Caco-2 (cell line): ENCODE results near the gene CA6. TPM values are rescaled to one million over a fixed set of nuclear protein-coding genes. Genes with fewer than 3 reads are reported as not detected.
"Not testable (repeated sequence)": the region's sequence is repeated elsewhere in the genome, so short reads cannot be mapped to it uniquely, and the experiment has no call there.

Experiments
- Bru-seq: library from RNA; stranded (reverse); fragments of 400-500 nt; gene quantifications from one replicate; lab custom pipeline; 2021; lab: Mats Ljungman, UMichigan
- BruChase-seq, 2 experiments: library from RNA; stranded (reverse); fragments of 400-500 nt; gene quantifications; one replicate each; lab custom pipeline; 2021; lab: Mats Ljungman, UMichigan
- BruUV-seq: library from RNA; stranded (reverse); fragments of 400-500 nt; replicated peaks from 2 replicates; lab custom pipeline; 2021; lab: Mats Ljungman, UMichigan
- CTCF ChIA-PET: fragments of 300-600 bp; sonication (Branson Sonifier 250); formaldehyde crosslinking; loops from one replicate; lab custom pipeline; 2022; ENCODE audit warnings: antibody characterized with exemption; lab: Charles Lee
- POLR2A ChIA-PET: fragments of 300-600 bp; sonication (Branson Sonifier 250); formaldehyde crosslinking; loops from one replicate; lab custom pipeline; 2022; ENCODE audit warnings: antibody characterized with exemption; lab: Charles Lee
- DNase-seq, 2 experiments: peaks; one replicate each; pipeline versions ENCODE4 v3.0.0 to v3.0.0-alpha.2; 2020 to 2022
- H3K27me3 ChIP-seq: replicated peaks from 2 replicates; pipeline ENCODE4 v1.6.0; 2011; ENCODE audit warnings: low read length; ENCODE audit not compliant: control insufficient read depth, insufficient read depth
- H3K36me3 ChIP-seq: 2 replicates; pipeline ENCODE4 v1.5.1; 2011; ENCODE audit warnings: low read length; ENCODE audit not compliant: control insufficient read depth, insufficient read depth
- H3K4me1 ChIP-seq: fragments of 250-450 bp; sonication (Bioruptor Pico); 2 replicates; pipeline ENCODE4 v1.5.1; 2020; ENCODE audit warnings: mild to moderate bottlenecking
- H3K4me3 ChIP-seq: 2 replicates; pipeline ENCODE4 v1.5.1; 2011; ENCODE audit warnings: low read depth, mild to moderate bottlenecking, control low read depth, low read length
- H3K9me3 ChIP-seq: fragments of 250-450 bp; sonication (Bioruptor Pico); 2 replicates; pipeline ENCODE4 v1.5.1; 2020; ENCODE audit warnings: mild to moderate bottlenecking, moderate library complexity
- H3K27ac Mint-ChIP-seq: one replicate; pipeline ENCODE4 v1.8.0; 2022; ENCODE audit warnings: mixed read lengths; ENCODE audit not compliant: unreplicated experiment
- H3K27me3 Mint-ChIP-seq: one replicate; pipeline ENCODE4 v1.8.0; 2022; ENCODE audit warnings: mixed read lengths; ENCODE audit not compliant: insufficient read depth, unreplicated experiment
- H3K36me3 Mint-ChIP-seq: one replicate; pipeline ENCODE4 v1.8.0; 2022; ENCODE audit warnings: mild to moderate bottlenecking, mixed read lengths; ENCODE audit not compliant: insufficient read depth, unreplicated experiment
- H3K4me1 Mint-ChIP-seq: one replicate; pipeline ENCODE4 v1.8.0; 2022; ENCODE audit warnings: low read depth, mixed read lengths; ENCODE audit not compliant: unreplicated experiment
- H3K4me3 Mint-ChIP-seq: one replicate; pipeline ENCODE4 v1.8.0; 2022; ENCODE audit warnings: mild to moderate bottlenecking, moderate library complexity, mixed read lengths; ENCODE audit not compliant: unreplicated experiment
- H3K9me3 Mint-ChIP-seq: one replicate; pipeline ENCODE4 v1.8.0; 2022; ENCODE audit warnings: mixed read lengths; ENCODE audit not compliant: unreplicated experiment
- intact Hi-C: fragments of 100-400 bp; cut with micrococcal nuclease; formaldehyde crosslinking; loops from one replicate; pipeline ENCODE4 v1.10.0; 2022; ENCODE audit not compliant: unreplicated experiment
- long read RNA-seq: library from polyadenylated mRNA; stranded (forward); transcript quantifications from one replicate; pipeline ENCODE4 v2.0.0, GENCODE V29; 2022
- total RNA-seq: library from RNA; stranded (reverse); gene quantifications from 2 replicates; pipeline ENCODE4 v1.2.3, GENCODE V29; 2022
- TF ChIP-seq, protein P1 (sequence below), 2 experiments: fragments of 200-600 bp in 1 of 2; IDR thresholded peaks; 1 replicate in 1 of 2; 2 replicates in 1 of 2; pipeline versions ENCODE4 v1.5.1 to v1.8.0; 2011 to 2022; ENCODE audit warnings: antibody characterized with exemption in 1 of 2, control low read depth in 1 of 2, inconsistent platforms in 1 of 2, low read depth in 1 of 2, low read length in 1 of 2, mild to moderate bottlenecking in 1 of 2, moderate library complexity in 1 of 2; ENCODE audit not compliant: insufficient read depth in 1 of 2, severe bottlenecking in 1 of 2, unreplicated experiment in 1 of 2

Gene CA6
- total RNA-seq (not detected in 2 replicates), Bru-seq, nascent RNA (not detected), BruChase-seq, experiment 1, labeled RNA remaining after a 2-hour chase (not detected), BruChase-seq, experiment 2, labeled RNA remaining after a 6-hour chase (not detected)
- long read RNA-seq: 0 reads

DNA sequence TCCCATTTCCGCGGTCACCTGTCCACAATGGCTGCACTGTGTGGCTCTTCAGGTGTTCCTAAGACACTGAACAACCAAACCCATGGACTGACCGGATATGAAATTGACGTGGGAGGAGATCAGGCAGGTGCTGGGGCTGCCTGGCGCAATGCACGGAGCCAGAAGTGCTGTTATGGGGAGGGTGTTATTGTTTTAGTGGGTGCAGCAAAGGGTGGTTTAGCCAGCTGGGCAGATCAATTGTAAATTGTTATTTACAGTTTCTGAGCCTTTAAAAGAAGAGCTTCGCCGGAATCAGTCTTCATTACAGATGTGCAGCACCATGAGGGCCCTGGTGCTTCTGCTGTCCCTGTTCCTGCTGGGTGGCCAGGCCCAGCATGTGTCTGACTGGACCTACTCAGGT is at the start of gene CA6:
Gene CA6, plus strand, starts transcription at position 301 of the 400 bp plus-strand sequence. Its CDS starts 19 bp downstream, at position 320.
- no peaks in the 10 kb centered on the region for H3K4me1 ChIP-seq
- CTCF ChIA-PET: interaction anchor here (0.7 to 0.9 kb wide), 2 partner anchors 8 to 59 kb away, joined by 3 to 4 read pairs; no protein-coding TSS in a partner anchor
- BruUV-seq: no TSS peak
- TF ChIP-seq, protein P1, sequence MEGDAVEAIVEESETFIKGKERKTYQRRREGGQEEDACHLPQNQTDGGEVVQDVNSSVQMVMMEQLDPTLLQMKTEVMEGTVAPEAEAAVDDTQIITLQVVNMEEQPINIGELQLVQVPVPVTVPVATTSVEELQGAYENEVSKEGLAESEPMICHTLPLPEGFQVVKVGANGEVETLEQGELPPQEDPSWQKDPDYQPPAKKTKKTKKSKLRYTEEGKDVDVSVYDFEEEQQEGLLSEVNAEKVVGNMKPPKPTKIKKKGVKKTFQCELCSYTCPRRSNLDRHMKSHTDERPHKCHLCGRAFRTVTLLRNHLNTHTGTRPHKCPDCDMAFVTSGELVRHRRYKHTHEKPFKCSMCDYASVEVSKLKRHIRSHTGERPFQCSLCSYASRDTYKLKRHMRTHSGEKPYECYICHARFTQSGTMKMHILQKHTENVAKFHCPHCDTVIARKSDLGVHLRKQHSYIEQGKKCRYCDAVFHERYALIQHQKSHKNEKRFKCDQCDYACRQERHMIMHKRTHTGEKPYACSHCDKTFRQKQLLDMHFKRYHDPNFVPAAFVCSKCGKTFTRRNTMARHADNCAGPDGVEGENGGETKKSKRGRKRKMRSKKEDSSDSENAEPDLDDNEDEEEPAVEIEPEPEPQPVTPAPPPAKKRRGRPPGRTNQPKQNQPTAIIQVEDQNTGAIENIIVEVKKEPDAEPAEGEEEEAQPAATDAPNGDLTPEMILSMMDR (IDR thresholded peaks at IDR 0.05; ENCODE audit: insufficient read depth in 1 of 2, low read depth in 1 of 2, low read length in 1 of 2, severe bottlenecking in 1 of 2, unreplicated experiment in 1 of 2): no peak
- no peak within 1 kb of the TSS for H3K4me3 ChIP-seq
- Mint-ChIP-seq H3K27ac (no peak within 1 kb of the TSS), H3K4me3 (no peak within 1 kb of the TSS), H3K27me3 (no peaks in the 10 kb centered on the region), H3K9me3 (no peaks in the 10 kb centered on the region), H3K36me3 (no peaks in the 10 kb centered on the region), H3K4me1 (no peaks in the 10 kb centered on the region)
- intact Hi-C loops: no loop called here
- H3K36me3 ChIP-seq: no peaks in the 10 kb centered on the region
- DNase-seq: no peak
- H3K9me3 ChIP-seq: no peaks in the 10 kb centered on the region
- POLR2A ChIA-PET: interaction anchor here (0.6 kb wide), 1 partner anchor 668 kb away, joined by 7 read pairs; no protein-coding TSS in a partner anchor
- no peaks in the 10 kb centered on the region for H3K27me3 ChIP-seq

DNA sequence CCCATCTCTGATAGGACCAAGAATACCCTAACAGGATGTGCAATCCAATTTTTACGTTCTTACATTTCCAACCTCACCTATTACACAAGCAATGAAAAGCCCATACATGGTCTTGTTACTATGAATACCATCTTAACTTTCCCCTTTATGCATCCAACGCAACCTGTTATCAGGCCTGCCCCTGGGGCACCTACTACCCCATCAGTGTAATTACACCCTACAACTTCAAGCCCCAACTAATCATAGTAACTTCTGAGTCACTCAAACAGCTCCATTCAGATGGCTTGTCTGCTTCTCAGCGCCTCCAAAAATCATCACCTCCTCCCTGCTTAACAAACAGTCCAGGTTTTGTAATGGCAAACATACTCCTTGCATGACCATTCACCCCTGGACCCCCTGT is 48.9 kb upstream of the CA6 start:
- H3K9me3 Mint-ChIP-seq, H3K27ac Mint-ChIP-seq, CTCF ChIA-PET, H3K4me1 Mint-ChIP-seq, H3K27me3 Mint-ChIP-seq, POLR2A ChIA-PET, H3K4me3 Mint-ChIP-seq, DNase-seq, H3K27me3 ChIP-seq, H3K4me3 ChIP-seq, BruUV-seq, H3K9me3 ChIP-seq, H3K36me3 Mint-ChIP-seq, H3K36me3 ChIP-seq, intact Hi-C loops, H3K4me1 ChIP-seq: not testable (repeated sequence)

DNA sequence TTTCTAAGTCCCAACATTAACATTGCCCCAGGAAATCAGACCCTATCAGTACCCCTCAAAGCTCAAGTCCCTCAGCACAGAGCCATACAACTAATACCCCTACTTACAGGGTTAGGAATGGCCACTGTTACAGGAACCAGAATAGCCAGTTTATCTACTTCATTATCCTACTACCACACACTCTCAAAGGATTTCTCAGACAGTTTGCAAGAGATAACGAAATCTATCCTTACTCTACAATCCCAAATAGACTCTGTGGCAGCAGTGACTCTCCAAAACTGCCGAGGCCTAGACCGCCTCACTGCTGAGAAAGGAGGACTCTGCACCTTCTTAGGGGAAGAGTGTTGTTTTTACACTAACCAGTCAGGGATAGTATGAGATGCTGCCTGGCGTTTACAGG is 48.2 kb upstream of the CA6 start:
- H3K4me3 Mint-ChIP-seq, BruUV-seq, H3K36me3 Mint-ChIP-seq, H3K4me3 ChIP-seq, H3K4me1 Mint-ChIP-seq, H3K27me3 Mint-ChIP-seq, H3K9me3 ChIP-seq, H3K4me1 ChIP-seq, H3K27ac Mint-ChIP-seq, CTCF ChIA-PET, intact Hi-C loops, H3K27me3 ChIP-seq, H3K9me3 Mint-ChIP-seq, H3K36me3 ChIP-seq, POLR2A ChIA-PET: not testable (repeated sequence)
- DNase-seq: peak in 1 of 2 experiments; percentile 24

DNA sequence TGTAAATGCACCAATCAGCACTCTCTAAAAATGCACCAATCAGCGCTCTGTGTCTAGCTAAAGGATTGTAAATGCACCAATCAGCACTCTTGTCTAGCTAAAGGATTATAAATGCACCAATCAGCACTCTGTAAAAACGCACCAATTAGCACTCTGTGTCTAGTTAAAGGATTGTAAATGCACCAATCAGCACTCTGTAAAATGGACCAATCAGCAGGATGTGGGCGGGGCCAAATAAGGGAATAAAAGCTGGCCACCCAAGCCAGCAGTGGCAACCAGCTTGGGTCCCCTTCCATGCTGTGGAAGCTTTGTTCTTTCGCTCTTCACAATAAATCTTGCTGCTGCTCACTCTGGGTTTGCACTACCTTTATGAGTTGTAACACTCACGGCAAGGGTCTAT is 47.2 kb upstream of the CA6 start:
- H3K27ac Mint-ChIP-seq, H3K36me3 ChIP-seq, H3K9me3 Mint-ChIP-seq, POLR2A ChIA-PET, H3K9me3 ChIP-seq, H3K4me1 Mint-ChIP-seq, H3K36me3 Mint-ChIP-seq, CTCF ChIA-PET, H3K4me3 Mint-ChIP-seq, H3K27me3 Mint-ChIP-seq, BruUV-seq, H3K4me3 ChIP-seq, intact Hi-C loops, H3K27me3 ChIP-seq, DNase-seq: not testable (repeated sequence)
- peaks cover 15% of the 10 kb centered on the region for H3K4me1 ChIP-seq
